Gastroesophageal sphincter (tissue), 3 donors: ENCODE measurements around the gene NPPA.

Source experiments
- POLR2A ChIP-seq, 2 donors: fragments of 450-650 bp; IDR thresholded peaks; one replicate each; pipeline ENCODE4 v1.6.1; 2017; ENCODE audit warnings: antibody characterized with exemption in 2 of 2, mild to moderate bottlenecking in 2 of 2, moderate library complexity in 1 of 2
- POLR2AphosphoS5 ChIP-seq: sonication (generic); formaldehyde crosslinking; IDR thresholded peaks from one replicate; pipeline ENCODE4 v1.6.1; 2017; ENCODE audit warnings: antibody characterized with exemption
- TF ChIP-seq, protein P1 (sequence below), 4 experiments: fragments of 200-600 bp in 2 of 4; fragments of 450-650 bp in 2 of 4; sonication (generic) in 1 of 4; IDR thresholded peaks; one replicate each; pipeline ENCODE4 v1.5.1; 2017 to 2019; ENCODE audit warnings: antibody characterized with exemption in 4 of 4, mild to moderate bottlenecking in 2 of 4, moderate library complexity in 2 of 4

DNA sequence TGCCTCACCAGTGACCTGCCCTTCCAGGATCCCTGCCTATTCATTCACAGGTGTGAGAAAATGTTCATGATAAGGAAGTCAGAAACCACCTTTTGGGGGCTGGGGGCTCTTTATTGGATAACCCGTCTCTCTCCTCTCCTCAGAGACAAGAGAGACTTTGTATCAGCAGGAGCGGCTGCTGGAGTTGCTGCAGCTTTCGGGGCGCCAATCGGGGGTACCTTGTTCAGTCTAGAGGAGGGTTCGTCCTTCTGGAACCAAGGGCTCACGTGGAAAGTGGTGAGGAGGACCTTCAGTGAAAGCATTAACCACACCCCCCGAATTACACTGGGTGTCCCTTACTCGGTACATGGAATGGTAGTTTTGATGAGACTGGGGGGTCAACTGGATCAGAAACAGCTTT, 20.6 kb downstream of the NPPA start:
- TF ChIP-seq, protein P1, sequence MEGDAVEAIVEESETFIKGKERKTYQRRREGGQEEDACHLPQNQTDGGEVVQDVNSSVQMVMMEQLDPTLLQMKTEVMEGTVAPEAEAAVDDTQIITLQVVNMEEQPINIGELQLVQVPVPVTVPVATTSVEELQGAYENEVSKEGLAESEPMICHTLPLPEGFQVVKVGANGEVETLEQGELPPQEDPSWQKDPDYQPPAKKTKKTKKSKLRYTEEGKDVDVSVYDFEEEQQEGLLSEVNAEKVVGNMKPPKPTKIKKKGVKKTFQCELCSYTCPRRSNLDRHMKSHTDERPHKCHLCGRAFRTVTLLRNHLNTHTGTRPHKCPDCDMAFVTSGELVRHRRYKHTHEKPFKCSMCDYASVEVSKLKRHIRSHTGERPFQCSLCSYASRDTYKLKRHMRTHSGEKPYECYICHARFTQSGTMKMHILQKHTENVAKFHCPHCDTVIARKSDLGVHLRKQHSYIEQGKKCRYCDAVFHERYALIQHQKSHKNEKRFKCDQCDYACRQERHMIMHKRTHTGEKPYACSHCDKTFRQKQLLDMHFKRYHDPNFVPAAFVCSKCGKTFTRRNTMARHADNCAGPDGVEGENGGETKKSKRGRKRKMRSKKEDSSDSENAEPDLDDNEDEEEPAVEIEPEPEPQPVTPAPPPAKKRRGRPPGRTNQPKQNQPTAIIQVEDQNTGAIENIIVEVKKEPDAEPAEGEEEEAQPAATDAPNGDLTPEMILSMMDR (IDR thresholded peaks at IDR 0.05): no peak
- no peak for TF ChIP-seq POLR2AphosphoS5
- TF ChIP-seq POLR2A (IDR thresholded peaks at IDR 0.05): no peak
